Mesenchymal stem cell (in vitro differentiated cells and primary cell): ENCODE results near the gene TCF4. TPM values are rescaled to one million over a fixed set of nuclear protein-coding genes. Genes with fewer than 3 reads are reported as not detected.

Experiments
- small RNA-seq: library from polyadenylated mRNA; stranded (forward); fragments of <200 nt; extraction: miRNeasy Mini kit (QIAGEN cat#:217004); gene quantifications from one replicate; pipeline ENCODE3, GENCODE V24; 2013; ENCODE audit warnings: low read depth

Gene TCF4

Small RNAs within 50 kb of the gene (small RNA-seq; reads per million reads assigned to genes)
- not detected for gene MIR4529
